SH-SY5Y (cell line): ENCODE results near the gene CLOCK.

Experiments
- GATA2 ChIP-seq: IDR thresholded peaks from 2 replicates; pipeline ENCODE4 v1.6.1; 2011; ENCODE audit warnings: mild to moderate bottlenecking, low read depth, low read length
- GATA3 ChIP-seq: IDR thresholded peaks from 2 replicates; pipeline ENCODE4 v1.6.1; 2011; ENCODE audit warnings: low read depth, mild to moderate bottlenecking, low read length, moderate library complexity

- TF ChIP-seq GATA3 (no peak), GATA2 (no peak)
These were observed 98.9 kb downstream of the CLOCK start for GRCh38 chr4:55447831-55448230.
